Activated T-helper 1 cell treated with Interleukin-2 at 50 U/mL for 16 hours (primary cell): Measurements from ENCODE around the gene PPFIA2.

ENCODE experiments used
- DNase-seq: peaks from one replicate; pipeline ENCODE4 v3.0.0-alpha.2; 2020; ENCODE audit warnings: low read depth

PPFIA2 gene

GRCh38 chr12:81440001-81440400 is 319.1 kb downstream of the PPFIA2 start:
- DNase-seq: no peak

- no peak for DNase-seq
Measured at GRCh38 chr12:81439344-81439743, 319.8 kb downstream of the PPFIA2 start.

- DNase-seq: no peak
Measured at GRCh38 chr12:81417056-81417455, 342.1 kb downstream of the PPFIA2 start.

- no peak for DNase-seq
Measured at GRCh38 chr12:81416571-81416970, 342.6 kb downstream of the PPFIA2 start.

- DNase-seq: no peak
Measured at GRCh38 chr12:81414441-81414840, 344.7 kb downstream of the PPFIA2 start.

GRCh38 chr12:81412940-81413339 is 346.2 kb downstream of the PPFIA2 start:
- DNase-seq: no peak

- DNase-seq: no peak
Measured at GRCh38 chr12:81403348-81403747, 355.8 kb downstream of the PPFIA2 start.

- no peak for DNase-seq
Measured at GRCh38 chr12:81401241-81401640, 357.9 kb downstream of the PPFIA2 start.

GRCh38 chr12:81400024-81400423 is 359.1 kb downstream of the PPFIA2 start:
- no peak for DNase-seq

- no peak for DNase-seq
Measured at GRCh38 chr12:81395431-81395830, 363.7 kb downstream of the PPFIA2 start.

- DNase-seq: no peak
Measured at GRCh38 chr12:81389550-81390099, 369.5 kb downstream of the PPFIA2 start.

GRCh38 chr12:81386101-81386500 is 373.0 kb downstream of the PPFIA2 start:
- DNase-seq: no peak

GRCh38 chr12:81381951-81382350 is 377.2 kb downstream of the PPFIA2 start:
- DNase-seq: no peak

- no peak for DNase-seq
Measured at GRCh38 chr12:81378601-81379285, 380.4 kb downstream of the PPFIA2 start.

- DNase-seq: no peak
Measured at GRCh38 chr12:81377771-81378170, 381.4 kb downstream of the PPFIA2 start.

GRCh38 chr12:81375969-81376368 is 383.2 kb downstream of the PPFIA2 start:
- DNase-seq: no peak

- DNase-seq: no peak
Measured at GRCh38 chr12:81370456-81370855, 388.7 kb downstream of the PPFIA2 start.

- no peak for DNase-seq
Measured at GRCh38 chr12:81369175-81369574, 390.0 kb downstream of the PPFIA2 start.

- no peak for DNase-seq
Measured at GRCh38 chr12:81365284-81365683, 393.9 kb downstream of the PPFIA2 start.

GRCh38 chr12:81360916-81361315 is 398.2 kb downstream of the PPFIA2 start:
- no peak for DNase-seq

GRCh38 chr12:81359736-81360135 is 399.4 kb downstream of the PPFIA2 start:
- no peak for DNase-seq

GRCh38 chr12:81354327-81354932 is 404.7 kb downstream of the PPFIA2 start:
- no peak for DNase-seq

- no peak for DNase-seq
Measured at GRCh38 chr12:81350309-81350708, 408.8 kb downstream of the PPFIA2 start.

GRCh38 chr12:81347404-81347803 is 411.7 kb downstream of the PPFIA2 start:
- DNase-seq: no peak
